ENCODE measurements around the gene STARD13. TPM values are rescaled to one million over a fixed set of nuclear protein-coding genes. Genes with fewer than 3 reads are reported as not detected.

The STARD13 gene
- total RNA-seq, 2 donors from 2014 or later: 27.4 to 31.1 TPM

DNA sequence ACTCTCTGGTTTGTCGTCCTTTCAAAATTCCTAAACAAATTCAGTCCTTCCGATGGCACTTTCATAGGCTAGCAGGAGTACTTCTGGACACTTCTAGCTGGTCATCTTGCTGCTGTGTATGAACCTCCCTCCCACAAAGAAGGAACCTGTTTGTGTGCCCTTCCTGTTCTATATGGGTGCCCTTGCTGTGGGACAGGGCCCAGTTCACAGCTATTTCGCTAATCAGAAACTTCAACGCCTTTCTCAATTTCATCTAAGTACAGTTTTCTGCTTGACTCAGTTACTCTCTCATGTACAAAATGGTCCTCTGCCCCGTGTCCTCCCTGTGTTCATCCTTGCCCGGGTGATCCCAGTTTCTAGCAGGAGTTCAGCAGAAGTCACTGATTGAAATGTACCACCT is 96.1 kb downstream of the STARD13 start:
- H3K4me1 ChIP-seq (replicated peaks): no peaks in the 10 kb centered on the region
- 91% methylated on average over 6 of the region's 6 CpGs for WGBS
- intact Hi-C loops (cut with DNase I): no loop called here

DNA sequence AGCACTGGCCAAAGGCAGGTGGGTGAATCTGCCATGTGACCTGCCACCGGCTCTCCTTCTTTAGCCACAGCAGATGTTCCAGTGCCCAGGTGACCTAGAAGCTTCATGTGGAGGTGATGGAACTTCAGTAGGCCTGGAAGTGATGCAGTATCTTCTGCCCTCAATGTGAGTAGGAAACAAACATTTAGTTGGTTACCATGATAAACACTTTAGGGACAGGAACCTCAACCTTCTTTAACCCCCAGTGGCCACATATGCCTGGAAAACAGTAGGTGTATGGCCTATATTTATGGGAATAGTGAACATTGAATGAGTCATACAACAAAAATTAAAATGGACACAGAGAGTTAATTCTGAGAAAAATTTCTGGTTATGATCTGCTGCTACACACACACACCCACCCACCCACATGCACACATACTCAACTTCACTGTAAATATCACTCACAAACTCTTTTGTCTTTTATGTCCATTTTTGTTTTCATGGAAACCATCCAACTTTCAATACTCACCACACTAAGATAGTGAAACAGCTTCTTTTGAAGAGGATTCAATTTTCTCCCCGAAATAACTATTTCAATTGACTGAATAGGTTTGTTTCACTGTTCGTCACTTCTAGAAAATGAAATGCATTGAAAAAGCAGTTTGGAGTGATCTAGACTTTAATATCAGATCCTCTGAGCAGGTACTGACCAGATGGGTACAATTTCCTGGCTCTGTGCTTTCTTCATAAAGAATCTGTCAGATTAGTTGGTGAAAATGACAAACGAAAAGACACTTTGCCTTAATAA is 97.3 kb downstream of the STARD13 start:
- Histone ChIP-seq H3K27ac (no peak overlapping the region), H3K27me3 (replicated peaks; ENCODE audit: insufficient read depth) (no peaks in the 10 kb centered on the region), H3K4me3 (no peak overlapping the region), H3K9me3 (no peaks in the 10 kb centered on the region), H3K36me3 (no peaks in the 10 kb centered on the region), H3K4me1 (replicated peaks) (no peaks in the 10 kb centered on the region)
- TF ChIP-seq POLR2AphosphoS5 (IDR thresholded peaks at IDR 0.05) (no peak), POLR2A (IDR thresholded peaks at IDR 0.05) (no peak)
- TF ChIP-seq, protein P1, sequence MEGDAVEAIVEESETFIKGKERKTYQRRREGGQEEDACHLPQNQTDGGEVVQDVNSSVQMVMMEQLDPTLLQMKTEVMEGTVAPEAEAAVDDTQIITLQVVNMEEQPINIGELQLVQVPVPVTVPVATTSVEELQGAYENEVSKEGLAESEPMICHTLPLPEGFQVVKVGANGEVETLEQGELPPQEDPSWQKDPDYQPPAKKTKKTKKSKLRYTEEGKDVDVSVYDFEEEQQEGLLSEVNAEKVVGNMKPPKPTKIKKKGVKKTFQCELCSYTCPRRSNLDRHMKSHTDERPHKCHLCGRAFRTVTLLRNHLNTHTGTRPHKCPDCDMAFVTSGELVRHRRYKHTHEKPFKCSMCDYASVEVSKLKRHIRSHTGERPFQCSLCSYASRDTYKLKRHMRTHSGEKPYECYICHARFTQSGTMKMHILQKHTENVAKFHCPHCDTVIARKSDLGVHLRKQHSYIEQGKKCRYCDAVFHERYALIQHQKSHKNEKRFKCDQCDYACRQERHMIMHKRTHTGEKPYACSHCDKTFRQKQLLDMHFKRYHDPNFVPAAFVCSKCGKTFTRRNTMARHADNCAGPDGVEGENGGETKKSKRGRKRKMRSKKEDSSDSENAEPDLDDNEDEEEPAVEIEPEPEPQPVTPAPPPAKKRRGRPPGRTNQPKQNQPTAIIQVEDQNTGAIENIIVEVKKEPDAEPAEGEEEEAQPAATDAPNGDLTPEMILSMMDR (IDR thresholded peaks at IDR 0.05): no peak
- DNase-seq (ENCODE audit: low spot score): no peak
- 61% methylated on average over 4 of the region's 4 CpGs for WGBS
- intact Hi-C loops (cut with DNase I): no loop called here

More for the DNA sequence above, 96.1 kb downstream of the STARD13 start:
- TF ChIP-seq, protein P1 (IDR thresholded peaks at IDR 0.05): no peak
- TF ChIP-seq POLR2A (IDR thresholded peaks at IDR 0.05) (no peak), POLR2AphosphoS5 (IDR thresholded peaks at IDR 0.05) (no peak)
- H3K9me3 ChIP-seq: no peaks in the 10 kb centered on the region
- no peaks in the 10 kb centered on the region for H3K36me3 ChIP-seq
- no peak overlapping the region for H3K27ac ChIP-seq
- no peak for DNase-seq (ENCODE audit: low spot score)
- no peak overlapping the region for H3K4me3 ChIP-seq
- H3K27me3 ChIP-seq (replicated peaks; ENCODE audit: insufficient read depth): no peaks in the 10 kb centered on the region

DNA sequence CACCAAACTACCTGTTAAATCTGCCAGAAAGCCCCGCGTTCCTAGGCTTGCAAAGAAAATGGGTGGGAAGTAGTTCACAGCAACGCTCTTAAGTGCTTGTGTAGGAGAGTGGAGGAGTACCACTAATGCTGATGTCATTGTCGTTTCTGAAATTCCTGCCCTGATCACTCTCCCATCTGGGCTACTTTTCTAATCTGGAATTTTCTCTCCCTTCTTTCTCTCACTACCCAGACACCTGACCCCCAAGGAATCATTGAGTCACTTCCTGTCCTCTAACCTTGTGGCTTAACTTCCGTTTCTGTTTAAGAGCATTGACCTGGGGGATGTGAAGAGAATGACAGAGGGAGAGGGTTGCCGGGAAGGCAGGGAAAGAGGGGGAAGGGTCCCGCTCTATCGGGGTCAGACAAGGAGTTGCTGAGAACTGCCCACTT is 98.7 kb downstream of the STARD13 start:
- 71% methylated on average over 8 of the region's 8 CpGs for WGBS
- H3K4me3 ChIP-seq: no peak overlapping the region
- no peaks in the 10 kb centered on the region for H3K9me3 ChIP-seq
- no peaks in the 10 kb centered on the region for H3K4me1 ChIP-seq (replicated peaks)
- no peak for TF ChIP-seq POLR2AphosphoS5 (IDR thresholded peaks at IDR 0.05)
- TF ChIP-seq, protein P1 (IDR thresholded peaks at IDR 0.05): no peak
- no peak for TF ChIP-seq POLR2A (IDR thresholded peaks at IDR 0.05)
- intact Hi-C loops (cut with DNase I): no loop called here
- H3K27ac ChIP-seq: peak overlapping the region in 1 of 2 donors; percentile 4
- H3K27me3 ChIP-seq (replicated peaks; ENCODE audit: insufficient read depth): no peaks in the 10 kb centered on the region
- H3K36me3 ChIP-seq: no peaks in the 10 kb centered on the region
- DNase-seq (ENCODE audit: low spot score): no peak

DNA sequence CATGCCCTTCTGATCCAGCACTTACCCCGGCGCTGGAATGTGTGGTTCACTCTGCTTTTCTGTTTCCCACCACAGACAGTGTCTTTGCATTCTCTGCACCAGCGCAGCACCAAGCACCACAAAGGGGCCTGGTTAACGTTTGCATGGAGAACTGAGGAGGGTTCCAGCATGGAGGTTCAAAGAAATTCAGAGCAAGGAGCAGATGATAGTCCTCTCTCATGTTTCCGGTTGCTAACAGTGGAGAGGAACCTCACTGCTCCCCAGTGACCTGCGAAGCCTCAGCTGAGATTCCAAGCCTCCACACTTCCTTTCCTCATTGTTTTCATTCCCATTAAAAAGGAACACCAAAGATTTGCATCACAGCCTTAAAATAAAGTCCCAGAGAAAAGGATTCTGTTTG is 99.7 kb downstream of the STARD13 start:
- Histone ChIP-seq H3K27me3 (replicated peaks; ENCODE audit: insufficient read depth) (no peaks in the 10 kb centered on the region), H3K36me3 (no peaks in the 10 kb centered on the region), H3K4me3 (no peak overlapping the region), H3K27ac (no peak overlapping the region), H3K9me3 (no peaks in the 10 kb centered on the region), H3K4me1 (replicated peaks) (no peaks in the 10 kb centered on the region)
- intact Hi-C loops (cut with DNase I): no loop called here
- WGBS: 71% methylated on average over 6 of the region's 6 CpGs
- DNase-seq (ENCODE audit: low spot score): no peak
- TF ChIP-seq POLR2AphosphoS5 (IDR thresholded peaks at IDR 0.05): no peak
- TF ChIP-seq POLR2A (IDR thresholded peaks at IDR 0.05): no peak
- TF ChIP-seq, protein P1 (IDR thresholded peaks at IDR 0.05): no peak

DNA sequence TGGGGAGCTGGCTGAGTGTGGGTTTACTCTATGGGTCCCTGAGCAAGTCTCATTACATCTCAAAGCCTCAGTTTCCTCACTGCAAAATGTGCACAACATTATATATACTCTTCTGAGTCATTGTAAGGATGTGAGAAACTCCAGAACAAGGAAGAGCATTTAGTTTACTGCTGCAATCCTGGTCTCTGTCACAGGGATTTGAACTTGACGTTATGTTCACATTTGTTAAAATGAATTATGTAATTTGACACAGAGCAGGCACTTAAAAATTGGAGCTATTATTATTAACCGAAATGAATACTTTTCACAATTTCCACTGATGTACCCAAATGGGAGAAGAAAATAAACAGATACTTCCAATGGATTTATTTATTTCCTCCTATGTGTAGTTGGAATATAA is 101.0 kb downstream of the STARD13 start:
- Histone ChIP-seq H3K27me3 (replicated peaks; ENCODE audit: insufficient read depth) (no peaks in the 10 kb centered on the region), H3K4me3 (no peak overlapping the region), H3K9me3 (no peaks in the 10 kb centered on the region), H3K4me1 (replicated peaks) (no peaks in the 10 kb centered on the region), H3K27ac (no peak overlapping the region), H3K36me3 (no peaks in the 10 kb centered on the region)
- 81% methylated on average over 2 of the region's 2 CpGs for WGBS
- DNase-seq (ENCODE audit: low spot score): no peak
- TF ChIP-seq, protein P1 (IDR thresholded peaks at IDR 0.05): no peak
- no peak for TF ChIP-seq POLR2A (IDR thresholded peaks at IDR 0.05)
- no peak for TF ChIP-seq POLR2AphosphoS5 (IDR thresholded peaks at IDR 0.05)
- intact Hi-C loops (cut with DNase I): no loop called here
